A673 (cell line): Measurements from ENCODE around the gene GABARAP.

Experiments
- EZH2 ChIP-seq: fragments of 200-600 bp; sonication (generic); IDR thresholded peaks from 2 replicates; pipeline ENCODE4 v1.6.1; 2017; ENCODE audit warnings: borderline replicate concordance, low read depth, mild to moderate bottlenecking, mixed read lengths, antibody characterized with exemption, low read length; ENCODE audit not compliant: poor library complexity, severe bottlenecking
- TF ChIP-seq, protein P1 (sequence below): fragments of 300-800, 200-600 bp; sonication (generic); conservative IDR thresholded peaks from 2 replicates; pipeline ENCODE4 v1.5.1; 2017; ENCODE audit warnings: low read depth, mild to moderate bottlenecking, antibody characterized with exemption, low read length, moderate library complexity, mixed read lengths

DNA sequence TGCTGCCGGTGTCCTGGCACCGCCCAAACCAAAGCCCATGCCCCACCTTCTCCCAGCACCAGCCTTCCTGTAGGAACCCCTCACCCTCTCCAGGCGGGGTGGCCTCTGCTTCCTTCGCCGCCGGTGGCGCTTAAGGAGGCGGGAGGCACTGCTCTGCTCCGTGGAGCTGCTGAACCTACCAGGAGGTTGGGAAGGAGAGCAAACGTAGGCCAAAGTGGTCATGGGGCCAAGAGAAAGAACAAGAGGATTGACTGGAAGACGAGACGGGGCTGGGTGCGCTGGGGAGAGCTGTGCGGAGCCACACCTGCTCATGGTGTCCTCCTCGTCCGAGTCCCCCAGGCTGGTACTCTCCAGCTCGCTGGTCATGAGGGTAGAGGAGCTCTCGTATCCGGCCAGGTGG lies 12.7 kb downstream of the GABARAP start:
- TF ChIP-seq, protein P1, sequence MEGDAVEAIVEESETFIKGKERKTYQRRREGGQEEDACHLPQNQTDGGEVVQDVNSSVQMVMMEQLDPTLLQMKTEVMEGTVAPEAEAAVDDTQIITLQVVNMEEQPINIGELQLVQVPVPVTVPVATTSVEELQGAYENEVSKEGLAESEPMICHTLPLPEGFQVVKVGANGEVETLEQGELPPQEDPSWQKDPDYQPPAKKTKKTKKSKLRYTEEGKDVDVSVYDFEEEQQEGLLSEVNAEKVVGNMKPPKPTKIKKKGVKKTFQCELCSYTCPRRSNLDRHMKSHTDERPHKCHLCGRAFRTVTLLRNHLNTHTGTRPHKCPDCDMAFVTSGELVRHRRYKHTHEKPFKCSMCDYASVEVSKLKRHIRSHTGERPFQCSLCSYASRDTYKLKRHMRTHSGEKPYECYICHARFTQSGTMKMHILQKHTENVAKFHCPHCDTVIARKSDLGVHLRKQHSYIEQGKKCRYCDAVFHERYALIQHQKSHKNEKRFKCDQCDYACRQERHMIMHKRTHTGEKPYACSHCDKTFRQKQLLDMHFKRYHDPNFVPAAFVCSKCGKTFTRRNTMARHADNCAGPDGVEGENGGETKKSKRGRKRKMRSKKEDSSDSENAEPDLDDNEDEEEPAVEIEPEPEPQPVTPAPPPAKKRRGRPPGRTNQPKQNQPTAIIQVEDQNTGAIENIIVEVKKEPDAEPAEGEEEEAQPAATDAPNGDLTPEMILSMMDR = no peak
- TF ChIP-seq EZH2 = no peak
